LHCN-M2 (cell line): ENCODE results near the gene SEMA7A. TPM values are rescaled to one million over a fixed set of nuclear protein-coding genes. Genes with fewer than 3 reads are reported as not detected.

Source experiments
- DNase-seq: peaks from one replicate; pipeline ENCODE4 v3.0.0-alpha.2; 2012; ENCODE audit warnings: low read depth
- total RNA-seq: library from RNA; depleted of rRNA; stranded (reverse); fragments of >200 nt; gene quantifications from 2 replicates; pipeline ENCODE4 v1.2.3, GENCODE V29; 2014

The SEMA7A gene
- total RNA-seq, 1 experiment from 2014 or later, result 131 TPM

DNA sequence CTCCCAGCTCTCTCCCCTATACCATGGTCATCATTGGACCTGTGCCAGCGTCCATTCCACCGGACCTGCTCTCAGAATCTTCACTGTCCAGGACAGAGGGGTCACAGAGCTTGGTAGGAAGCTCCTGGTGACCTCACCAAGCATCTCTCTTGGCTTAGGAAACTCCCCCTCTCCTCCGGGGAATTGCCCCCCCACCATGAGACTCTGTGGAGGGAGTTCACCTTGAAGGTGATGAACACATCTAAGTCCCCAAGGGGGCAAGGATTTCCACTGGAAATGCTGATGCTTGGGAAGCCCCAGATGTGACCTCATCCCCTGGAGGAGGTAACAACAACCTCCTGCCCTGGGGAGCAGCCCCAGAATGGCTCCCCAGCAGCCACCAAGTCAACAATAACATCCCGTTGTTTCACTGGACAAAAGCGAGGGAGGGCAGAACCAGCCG, 3.2 kb downstream of the SEMA7A start:
- no peak for DNase-seq

DNA sequence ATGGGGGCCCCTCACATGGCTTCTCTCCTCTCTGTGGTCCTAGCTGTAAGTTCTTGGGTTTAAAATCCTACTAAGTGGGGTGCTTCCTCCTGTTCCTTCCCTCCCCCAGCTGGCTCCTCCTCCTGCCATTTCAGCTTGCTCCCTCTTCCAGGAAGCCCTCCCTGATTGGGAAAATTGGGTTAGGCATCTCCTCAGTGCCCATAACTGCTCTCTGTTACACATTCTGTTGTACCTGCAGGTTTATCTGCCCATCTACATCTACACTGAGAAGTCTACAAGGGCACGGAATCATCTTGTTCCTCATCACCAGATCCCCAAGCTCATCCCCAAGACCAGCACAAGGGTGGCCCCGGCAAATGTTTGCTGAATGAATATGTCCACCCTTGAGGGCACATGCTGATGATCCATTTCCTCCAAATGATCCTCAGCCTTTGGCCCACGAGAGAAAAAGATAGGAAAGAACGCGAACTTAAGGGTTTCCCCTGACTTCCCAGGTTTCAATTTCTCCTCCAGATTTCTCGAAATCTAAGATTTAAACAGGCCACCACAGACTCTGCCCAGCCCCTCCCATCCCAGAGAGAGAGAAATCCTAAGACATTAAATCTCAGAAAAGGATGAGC, 3.9 kb downstream of the SEMA7A start:
- DNase-seq, result no peak

DNA sequence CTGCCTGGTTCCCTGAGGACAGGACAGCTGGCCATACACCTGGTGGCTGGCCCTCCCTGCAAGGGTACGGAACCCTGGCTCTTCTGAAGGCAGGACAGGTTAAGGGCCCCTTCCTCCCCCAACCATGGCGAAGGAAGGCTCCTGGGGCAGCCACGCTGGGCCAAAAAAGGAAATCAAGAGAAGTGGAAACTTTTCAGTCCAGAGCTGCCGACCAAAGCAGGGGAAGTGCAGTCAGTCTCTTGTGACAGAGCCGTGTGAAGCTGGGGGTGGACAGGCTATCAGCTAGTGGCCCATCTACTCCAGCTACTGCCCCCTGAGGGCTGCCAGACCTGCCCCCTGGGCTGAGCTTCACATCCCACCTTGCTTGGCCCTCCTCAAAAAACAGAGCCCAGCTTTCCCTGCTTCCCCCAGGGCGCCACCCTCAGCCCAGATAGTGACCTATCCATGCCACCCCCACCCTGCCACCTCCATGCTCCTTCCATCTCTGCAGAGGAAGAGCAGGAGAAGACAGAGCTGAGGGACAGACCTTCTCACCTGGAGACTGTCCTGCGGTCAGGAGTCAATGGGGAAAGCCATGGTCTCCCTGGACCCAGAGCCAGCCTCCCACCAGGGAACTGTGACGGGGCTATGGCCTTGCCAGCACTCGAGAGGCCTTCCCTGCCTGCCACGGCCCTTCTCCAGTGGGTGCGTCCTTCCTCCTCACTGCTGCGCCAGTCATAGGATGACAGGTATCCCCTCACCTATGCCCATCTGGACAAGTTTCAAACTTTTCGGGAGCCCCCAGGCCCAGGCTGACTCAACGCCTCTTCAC, 4.6 kb downstream of the SEMA7A start:
- no peak for DNase-seq

DNA sequence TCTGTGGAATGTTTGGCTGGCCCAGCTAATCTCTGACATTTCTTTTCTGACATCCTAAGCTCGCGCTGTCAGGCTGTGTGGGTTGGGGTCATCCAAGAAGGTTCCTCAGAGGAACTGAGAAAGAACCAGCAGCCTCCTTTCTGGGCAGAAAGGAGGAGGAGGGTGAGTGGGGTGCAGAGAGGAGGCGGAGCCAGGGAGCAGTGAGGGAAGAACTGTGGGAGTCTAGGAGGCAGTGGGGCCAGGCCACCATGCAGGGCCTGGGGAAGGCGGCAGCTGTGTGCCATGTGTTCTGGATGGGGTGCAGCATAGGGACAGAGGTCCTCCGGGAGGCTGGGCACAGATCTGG, 5.3 kb downstream of the SEMA7A start:
- no peak for DNase-seq

DNA sequence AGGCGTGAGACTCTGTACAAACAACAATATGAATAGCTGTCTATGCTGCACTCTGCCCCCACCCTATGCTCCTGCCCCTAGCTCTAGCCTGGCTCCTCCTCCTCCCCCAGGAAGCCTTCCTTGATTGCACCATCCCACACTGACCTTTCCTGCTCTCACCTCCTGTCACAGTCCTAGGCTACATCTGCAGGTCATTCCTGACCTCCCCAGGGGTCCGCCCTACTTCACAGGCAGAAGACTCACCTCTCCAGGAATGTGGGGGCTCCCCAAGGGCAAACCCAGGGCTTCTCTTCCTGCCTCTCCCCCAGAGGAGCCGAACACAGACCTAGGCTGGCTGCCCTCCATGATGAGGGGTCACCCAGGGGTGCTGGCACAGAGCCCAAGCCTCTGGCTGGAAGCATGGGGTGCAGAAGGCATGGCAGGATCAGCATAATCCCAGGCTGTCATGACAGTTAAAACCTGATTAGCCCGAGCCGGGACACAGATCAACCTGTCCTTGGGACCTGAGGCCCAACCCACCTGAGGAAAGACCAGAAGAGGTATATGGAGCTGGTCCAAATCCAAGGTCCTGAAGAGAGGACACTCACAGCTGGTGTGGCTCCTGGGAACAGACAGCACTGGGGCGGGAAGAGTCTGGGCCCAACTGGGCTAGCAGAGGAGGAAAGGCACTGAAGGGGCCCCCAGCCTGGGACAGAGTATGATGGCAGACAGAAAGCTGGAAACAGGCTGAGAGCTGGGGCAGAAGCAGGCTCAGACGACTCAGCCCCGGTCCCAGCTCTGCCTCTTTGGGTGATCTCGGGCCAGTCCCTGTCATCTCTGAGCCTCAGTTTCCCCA, 5.9 kb downstream of the SEMA7A start:
- DNase-seq, result no peak

DNA sequence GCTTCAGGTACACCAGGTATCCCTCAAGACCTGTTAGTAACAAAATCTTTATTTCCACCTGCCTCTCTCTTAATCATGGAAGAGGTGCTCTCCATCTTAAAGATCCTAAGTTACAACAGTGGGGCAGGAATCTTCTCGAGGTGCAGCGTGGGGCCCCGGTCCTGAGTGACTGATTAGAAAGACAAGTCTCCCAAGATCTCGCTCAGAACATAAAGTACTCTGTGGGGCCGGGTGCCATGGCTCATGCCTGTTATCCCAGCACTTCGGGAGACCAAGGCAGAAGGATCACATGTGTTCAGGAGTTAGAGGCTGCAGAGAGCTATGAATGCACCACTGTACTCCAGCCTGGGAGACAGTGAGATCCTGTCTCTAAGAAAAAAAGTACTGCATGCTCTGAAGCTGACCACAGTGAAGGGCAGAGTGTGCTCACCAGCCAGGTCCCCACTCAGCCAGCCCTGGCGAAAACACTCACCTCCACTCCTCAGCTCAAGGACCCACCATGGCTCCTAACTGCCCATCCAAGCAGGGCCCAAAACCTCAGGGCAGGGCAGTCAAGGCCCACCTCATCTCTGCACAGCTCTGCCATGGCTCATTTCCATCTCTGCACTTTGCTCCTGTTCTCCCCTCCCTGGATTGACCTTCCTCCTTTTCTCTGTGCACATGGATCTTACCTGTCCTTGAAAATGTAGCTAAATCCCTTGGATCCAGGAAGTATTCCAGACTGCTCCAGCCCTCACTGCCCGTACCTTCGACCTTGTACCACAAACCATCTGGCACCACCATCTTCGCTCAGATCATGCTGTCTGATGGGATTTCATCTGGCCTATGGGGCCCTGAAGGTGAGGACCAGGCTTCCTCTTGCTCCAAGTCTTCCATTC, 7.1 kb downstream of the SEMA7A start:
- no peak for DNase-seq

DNA sequence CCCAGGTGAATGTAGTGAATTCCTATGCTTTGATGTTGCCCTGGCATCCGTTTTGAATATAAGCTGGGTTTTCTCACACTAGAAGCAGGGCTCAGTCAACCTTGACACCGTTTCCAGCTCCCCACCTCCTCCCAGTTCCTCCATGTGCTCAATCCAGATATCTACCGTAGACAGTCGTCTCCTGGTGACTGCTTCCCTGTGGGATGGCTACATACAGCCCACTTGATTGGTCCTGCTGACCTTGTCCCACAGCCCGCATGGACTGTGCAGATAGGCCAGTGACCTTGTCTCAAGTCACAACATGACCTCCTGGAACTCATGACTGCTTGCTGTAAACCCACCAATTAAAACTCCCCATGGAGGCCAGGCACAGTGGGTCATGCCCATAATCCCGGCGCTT, 8.1 kb downstream of the SEMA7A start:
- no peak for DNase-seq

DNA sequence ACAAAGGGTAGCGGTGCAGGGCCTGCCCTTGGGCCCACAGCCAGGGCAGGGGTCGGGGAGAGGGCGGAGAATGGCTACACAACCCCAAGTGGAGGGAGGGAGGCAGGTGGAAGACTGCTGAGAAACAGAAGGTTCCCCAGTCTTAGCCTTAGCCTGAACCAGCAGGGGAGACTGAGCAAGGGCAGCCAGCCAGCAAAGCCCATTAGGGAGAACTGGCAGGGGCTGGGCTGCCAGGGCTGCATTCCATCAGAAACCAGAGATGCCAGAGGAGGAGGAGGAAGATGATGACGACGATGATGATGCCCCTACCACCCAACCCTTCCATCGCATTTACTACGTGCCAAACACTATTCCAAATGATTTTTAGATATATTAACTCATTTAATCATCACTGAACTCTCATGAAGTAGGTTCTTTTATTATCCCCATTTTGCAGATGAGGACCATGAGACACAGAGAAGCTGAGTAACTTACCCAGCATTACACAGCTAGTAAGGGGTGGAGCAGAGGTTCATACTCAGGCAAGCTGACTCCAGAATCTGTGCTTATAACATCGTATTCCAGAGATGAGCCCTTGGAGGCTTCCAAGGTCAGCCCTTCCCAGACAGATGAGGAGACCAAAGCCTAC, 8.7 kb downstream of the SEMA7A start:
- DNase-seq, result no peak

DNA sequence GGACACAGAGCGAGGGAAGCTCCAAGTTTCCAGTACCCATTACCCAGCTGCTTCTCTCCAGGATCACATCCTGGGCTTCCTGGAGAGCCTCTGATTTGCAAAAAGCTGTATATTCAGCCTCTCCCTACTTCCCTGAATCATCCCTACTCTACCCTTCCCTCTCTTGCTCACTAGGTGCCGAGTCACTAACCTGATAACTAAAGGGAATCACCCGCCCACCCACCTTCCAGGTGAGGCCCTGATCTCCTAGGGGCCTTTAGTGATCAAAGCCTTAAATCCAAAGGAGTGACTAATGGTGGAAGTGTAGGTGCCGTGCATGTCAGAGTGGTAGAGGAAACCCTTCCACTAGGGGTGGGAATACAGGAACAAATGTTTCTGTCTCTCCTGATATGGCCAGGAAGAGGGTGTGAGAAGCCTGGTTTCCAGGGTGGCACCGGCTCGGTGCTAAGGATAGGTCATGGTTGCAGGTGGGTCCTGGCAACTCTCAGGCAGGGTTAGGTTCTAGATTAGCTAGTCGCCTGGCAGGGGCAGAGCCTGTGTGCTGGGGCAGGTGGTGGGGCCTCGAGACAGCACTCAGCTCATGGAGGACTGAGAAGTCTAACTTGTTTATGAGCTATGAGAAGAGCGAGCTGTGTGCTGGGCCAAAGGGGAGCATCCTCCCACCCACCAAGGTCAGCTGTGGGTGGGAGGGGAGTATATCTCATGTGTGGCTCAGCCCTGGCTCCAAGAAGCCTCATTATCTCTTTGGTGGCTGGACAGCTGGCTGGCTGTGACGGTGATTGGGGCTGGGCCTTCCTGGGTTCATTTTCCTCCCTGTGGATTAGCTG, 10.1 kb downstream of the SEMA7A start:
- no peak for DNase-seq

DNA sequence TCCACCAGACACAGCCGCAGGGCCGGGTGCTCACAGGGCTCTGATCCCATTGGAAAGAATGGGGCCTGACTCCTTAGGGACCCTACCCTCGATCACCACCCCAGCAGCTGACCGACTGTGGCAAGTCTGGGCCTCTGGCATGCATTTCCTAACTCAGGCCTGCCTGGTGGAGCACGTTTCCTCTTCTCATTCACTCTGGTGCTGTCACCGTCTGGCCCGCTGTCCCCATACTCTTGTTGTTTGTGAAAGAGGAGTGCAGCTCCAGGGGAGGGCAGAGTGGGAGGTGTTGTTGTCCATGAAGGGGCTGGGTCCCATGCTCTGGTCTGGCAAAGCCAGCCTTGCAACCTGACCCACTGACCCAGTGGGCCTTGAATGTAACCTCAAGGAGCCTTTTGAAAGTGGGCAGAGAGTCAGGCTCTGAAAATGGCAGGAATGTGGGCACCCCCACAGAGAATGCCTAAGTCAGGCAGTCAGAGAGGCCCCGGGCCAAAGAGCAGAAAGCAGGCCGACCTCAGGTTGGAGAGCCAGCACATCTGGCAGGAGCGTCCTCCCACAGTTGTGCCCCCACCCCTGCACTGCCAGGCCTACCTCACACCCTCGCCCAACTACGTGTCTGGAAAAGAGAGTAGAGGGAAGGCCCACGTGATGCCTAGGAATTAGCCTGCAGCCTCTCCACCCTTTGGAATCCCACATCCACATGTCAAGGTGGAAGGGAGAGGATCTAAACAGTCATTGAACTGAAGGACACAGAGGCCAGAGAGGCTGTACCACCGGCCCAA, 10.9 kb downstream of the SEMA7A start:
- DNase-seq, result peak; percentile 92

DNA sequence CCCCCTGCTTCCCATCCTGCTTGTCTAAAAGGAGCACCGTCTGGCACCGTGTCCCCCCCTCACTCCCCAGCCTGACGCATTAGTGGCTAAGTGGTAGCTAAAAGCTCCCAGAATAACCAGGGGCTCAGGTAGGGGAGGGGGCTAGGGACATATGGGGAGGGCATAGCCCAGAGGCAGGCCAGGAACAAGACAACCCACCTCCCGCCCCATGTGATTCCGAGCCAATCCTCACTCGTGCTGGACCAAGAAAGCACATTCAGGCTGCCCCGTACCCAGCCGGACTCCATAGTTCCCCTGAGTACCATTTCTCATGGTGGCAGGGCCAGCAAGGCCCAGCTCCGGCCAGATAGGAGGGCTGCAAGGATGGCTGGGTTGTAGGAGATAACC, 11.5 kb downstream of the SEMA7A start:
- DNase-seq, result no peak

DNA sequence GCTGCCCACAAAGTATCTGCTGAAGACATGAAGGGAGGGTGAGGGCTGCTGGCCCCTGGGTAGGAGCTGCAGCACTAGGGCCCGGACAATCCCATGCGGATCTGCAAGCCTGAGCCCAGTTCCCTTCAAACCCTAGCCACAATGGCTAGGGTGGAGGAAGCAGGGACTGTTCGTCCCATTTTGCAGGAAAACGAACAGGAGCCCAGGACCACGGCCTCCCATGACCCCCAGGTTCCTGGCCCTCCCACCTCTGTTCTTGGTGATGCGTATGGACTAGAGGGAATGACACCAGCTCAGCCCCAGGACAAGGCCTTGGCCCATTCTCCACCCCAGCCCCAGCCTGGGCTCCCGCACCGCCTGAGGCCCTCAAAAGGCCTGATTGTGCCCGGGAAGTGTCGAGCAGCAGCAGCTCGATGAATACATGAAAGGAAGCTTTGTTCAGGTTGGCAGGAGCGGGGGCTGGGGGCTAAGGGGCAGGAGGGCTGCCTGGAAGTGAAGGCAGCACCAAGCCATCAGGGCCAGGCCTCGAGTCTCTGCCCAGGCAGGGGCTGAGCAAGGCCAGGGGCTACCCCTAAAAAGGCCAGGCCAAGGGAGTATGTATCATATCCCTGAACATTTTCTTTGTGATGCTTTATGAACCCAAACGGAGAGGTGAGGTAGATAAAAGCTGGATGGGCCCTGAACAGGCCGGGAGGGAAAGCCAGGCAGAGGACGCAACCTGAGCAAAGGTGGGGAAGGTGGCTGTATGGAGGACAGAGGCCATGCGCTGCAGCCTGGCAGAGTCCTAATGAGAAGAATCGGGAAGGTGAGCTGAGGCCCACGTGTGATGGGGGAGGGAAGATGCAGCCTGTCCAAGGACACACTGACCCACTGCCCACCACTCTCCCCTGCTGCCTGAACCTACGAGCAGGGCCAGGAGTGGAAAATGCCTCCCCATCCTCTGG, 12.2 kb downstream of the SEMA7A start:
- DNase-seq, result no peak

DNA sequence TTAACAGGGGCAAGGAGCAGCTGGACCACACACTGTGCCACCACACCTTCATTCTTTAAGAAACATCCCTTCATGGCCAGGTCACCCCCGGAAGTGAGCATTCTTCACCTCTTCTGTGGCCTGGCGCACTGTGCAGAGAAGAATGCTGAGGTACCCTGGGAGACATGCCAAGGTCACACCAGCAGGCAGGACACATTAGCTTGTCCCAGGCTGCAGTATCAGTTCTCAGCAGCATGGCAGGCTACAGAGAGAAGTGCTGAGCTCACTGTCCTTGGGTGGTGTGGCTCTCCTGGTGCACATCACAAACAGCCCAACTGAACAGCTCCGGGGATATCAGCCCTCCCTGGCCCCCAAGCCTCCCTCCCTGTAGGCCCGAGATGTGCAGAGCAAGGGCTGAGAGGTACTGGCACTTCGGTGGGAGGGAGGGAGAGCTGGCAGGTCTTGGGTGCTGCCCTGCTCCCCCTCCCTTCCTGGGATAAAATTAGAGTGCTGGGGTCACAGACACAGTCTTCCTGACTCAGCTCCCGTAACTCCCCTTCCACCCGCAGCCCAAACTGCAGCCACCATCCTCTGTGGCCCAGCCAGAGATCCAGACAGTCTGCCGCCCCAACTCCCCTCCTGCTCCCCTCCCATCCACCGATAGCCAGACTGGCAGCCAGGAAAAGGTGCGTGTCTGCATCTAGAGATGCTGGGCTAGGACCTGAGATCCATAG, 13.4 kb downstream of the SEMA7A start:
- peak; percentile 57 for DNase-seq

DNA sequence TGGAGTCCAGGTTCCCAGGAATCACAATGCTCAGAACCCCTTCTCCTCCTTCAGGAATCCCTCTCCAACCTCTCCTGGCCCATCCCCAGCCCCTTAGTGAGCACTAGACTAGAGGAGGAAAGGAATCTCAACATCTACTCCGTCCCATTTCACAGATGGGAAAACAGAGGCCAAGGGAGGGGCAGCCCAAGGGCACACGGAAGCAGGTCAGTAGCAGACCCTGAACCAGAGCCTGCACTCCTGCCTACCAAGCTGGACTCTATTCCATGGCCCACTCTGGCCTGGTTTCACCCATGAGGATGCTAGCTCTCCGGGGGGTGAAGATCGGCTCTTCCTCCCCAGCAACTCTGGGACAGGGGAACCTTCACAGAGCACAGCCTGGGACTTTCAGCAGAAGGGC, 14.3 kb downstream of the SEMA7A start:
- no peak for DNase-seq

DNA sequence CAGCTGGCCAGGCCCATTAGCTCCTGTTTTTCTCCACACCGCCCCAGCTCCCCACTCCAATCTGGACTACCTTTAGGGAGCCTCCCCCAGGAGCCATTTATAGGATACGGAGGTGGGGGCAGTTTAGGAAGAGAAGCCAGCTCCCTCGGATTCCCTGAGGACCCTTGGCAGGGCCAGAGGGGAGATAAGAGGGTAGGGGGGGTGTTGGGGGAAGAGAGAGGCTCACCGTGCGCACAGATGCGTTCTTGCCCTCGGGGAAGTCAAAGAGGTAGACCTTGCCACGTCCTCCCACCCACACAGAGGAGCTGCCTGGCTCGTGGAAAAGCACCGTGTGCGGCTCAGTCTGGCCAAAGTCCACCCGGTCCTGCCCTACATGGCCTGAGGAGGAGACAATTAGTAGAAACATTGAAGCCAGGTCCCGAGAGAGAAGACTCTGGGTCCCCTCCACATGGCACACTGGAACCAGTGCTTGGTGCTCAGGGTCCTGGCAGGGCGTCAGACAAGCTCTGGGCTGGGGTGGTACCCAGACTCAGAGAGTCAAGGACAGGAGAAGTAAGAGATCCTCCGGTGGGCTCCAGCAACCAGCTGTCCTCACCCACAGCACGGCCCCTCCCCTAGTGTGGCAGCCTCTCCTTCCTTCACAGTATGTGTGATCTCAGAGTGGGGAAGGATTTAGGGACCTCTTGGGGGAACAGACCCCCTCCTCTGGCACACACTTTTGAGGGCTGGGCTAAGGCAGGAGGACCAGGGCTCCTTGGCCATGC, 15.0 kb downstream of the SEMA7A start:
- DNase-seq, result no peak

DNA sequence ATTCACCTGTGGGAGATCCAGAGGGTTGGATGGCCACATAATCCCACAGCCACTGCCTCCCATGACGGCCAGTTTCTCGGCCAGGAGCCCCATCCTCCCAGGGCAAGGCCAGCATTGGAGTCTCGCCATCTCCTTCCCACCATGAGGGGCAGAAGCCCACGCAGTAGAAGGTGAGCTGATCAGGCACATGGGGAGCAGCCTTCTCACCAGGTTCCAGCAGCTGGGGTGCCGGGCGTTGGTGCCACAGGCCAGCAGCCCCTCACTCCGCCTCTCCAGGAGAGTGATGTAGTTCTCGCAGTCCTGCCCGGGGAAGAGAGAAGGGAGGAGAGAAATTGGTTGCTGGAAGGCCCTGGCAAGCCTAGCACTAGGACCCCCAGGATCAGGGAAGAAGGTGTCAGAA, 16.1 kb downstream of the SEMA7A start:
- DNase-seq, result no peak

DNA sequence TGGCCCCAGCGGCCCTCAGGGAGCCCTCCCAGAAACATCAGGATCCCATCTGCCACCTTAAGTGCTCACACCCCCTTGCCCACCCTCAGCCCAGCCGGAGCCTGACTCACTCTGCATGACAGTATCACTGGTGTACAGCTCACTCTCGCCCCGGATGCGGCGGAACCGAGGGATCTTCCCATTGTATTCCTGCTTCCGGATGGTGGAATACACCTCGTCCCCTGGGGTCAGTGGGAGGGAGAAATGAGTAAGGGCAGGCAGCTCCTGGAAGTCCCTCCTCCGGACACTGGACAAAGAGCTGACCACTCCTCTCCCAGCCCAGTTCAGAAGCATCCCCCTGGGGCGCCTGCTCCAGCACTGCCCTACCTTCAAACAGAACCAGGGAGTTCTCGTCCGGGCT, 16.5 kb downstream of the SEMA7A start:
- peak; percentile 99 for DNase-seq
